HG03066 (cell line): ENCODE results near the gene TMEM53.

Source experiments
- ATAC-seq: cut with Tn5 transposase; IDR thresholded peaks from one replicate; pipeline ENCODE4 v1.9.1; 2021; ENCODE audit warnings: low read depth; ENCODE audit not compliant: unreplicated experiment

Gene TMEM53

DNA sequence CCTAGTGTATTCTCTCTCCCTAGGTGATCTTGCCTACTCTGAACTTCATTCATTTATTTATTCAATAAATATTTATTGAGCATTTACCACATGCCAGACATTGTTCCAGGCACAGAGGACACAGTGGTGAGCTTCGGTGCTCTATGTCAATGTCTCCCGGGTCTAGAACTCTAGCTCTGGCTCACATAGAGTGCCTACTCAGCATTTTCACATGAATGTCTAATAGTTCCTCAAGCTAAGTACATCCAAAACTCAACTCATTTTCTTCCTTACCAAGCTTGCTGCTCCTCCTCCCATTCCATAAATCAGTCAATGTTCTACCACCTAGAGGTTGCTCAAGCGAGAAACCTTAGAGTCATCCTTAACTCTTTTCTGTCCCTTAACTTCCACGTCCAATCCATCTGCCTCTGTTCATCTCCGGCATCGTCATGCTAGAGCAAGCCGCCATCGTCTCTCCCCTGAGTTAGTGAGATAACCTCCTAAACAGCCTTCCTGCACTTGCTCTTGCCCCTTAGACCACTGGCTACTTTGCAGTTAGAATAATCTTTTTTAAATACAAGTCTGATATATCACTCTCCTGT lies 67.5 kb downstream of the TMEM53 start:
- no peak for ATAC-seq

DNA sequence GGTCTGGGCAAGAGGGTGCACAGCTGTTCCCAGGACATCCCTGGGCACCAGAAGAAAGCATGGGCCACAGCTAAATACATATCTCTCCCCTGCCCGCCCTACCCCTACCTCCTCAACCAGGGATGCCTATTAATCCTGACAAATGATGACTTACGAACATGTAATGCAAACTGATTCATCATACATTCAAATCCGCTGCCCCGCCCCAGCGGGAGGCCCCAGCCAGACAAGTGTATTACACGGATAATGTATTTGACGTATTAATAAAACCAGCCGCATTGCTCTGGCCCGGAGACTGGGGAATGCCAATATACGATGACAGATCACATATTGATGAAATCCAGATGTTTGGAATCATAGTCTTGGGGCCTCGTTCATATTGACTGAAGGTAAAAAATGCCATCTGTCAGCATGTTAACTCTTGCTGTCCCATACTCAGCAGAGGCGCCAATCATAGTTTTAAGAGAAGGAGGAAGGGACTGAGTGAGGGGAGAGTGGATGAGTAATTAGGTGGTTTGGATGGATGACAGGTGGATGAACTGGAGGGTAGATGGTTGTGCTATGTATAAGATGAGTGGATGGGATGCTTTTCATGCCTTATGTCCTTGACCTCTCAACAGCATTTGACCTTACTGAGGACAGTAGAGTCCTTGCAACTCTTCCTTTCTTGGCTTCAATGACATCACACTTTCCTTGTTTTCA lies 68.2 kb downstream of the TMEM53 start:
- no peak for ATAC-seq

DNA sequence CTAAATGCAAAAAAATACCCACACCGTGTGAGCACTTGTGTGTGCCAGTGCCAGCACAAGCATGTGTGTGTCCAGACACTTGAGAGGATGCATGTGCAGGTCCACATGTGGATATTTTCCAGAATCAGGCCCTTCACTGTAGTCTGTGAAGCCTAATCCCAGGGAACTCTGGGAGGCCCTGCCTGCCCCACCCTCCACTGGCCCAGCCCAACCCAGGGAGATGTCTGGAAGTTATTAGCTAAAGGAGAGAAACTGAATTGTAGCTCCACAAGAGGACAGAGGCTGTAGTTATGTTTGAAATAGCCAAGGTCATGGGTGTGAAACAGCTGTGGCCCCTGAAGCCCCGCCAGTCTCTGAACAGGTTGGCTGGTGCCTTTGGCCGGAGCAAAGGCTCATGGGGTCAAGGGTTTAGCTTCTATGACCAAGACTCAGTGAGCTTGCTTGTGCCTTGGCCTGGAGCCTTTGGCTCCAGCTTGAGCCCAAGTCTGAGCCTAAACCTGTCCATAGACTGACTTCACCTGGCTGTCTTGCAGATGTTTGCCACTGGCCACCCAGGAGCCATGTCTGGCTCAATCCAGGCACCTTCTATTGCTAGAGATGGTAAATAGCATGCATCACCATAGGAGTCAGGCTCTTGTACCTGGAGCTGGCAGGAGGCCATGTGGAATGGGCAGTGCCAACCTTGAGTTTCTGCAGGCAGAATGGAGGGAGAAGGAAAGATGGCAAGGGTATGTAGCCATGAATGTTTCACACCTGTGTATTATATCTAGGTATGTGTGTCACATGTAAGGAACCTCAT lies 69.9 kb downstream of the TMEM53 start:
- ATAC-seq = no peak

DNA sequence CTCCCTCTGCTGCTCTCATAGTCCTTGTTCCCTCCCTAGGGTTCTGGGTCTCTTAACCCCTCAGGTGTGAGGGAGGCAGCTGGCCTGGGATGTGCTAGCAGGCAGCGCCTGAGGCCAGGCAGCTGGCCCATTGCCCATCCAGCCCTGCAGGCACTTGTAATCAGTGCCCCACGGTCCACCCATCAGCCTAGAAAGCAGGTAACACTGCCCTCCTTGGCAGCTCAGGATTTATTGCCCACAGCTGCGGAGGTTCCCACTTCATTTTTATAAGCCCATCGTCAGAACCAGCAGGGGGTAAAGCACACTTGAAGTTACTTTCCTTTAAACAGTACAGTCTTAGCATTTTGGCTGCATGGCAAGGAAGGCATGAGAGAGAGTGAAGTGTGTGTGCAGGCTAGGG lies 70.6 kb downstream of the TMEM53 start:
- no peak for ATAC-seq
